Body of pancreas (tissue), 4 donors: ENCODE data around the gene PRKG1. TPM values are rescaled to one million over a fixed set of nuclear protein-coding genes. Genes with fewer than 3 reads are reported as not detected.

Experiments used
- ATAC-seq: fragments of 150-250 bp; one replicate; pipeline ENCODE4 v1.9.1; 2016
- DNase-seq, 4 donors: peaks; one replicate each; pipeline ENCODE4 v3.0.0-alpha.2; 2019
- H3K27ac ChIP-seq, 4 donors: fragments of 200-600 bp; sonication (generic); 1 replicate in 3 of 4; 2 replicates in 1 of 4; pipeline versions ENCODE4 v1.5.1 to v1.6.1; 2016 to 2019; ENCODE audit warnings: mild to moderate bottlenecking in 1 of 4, mixed read lengths in 1 of 4, moderate library complexity in 1 of 4
- H3K27me3 ChIP-seq, 2 donors: fragments of 200-600 bp; sonication (generic); one replicate each; pipeline ENCODE4 v1.6.0; 2016; ENCODE audit warnings: mild to moderate bottlenecking in 1 of 2
- H3K36me3 ChIP-seq, 2 donors: fragments of 200-600 bp; sonication (generic); replicated peaks in 1 of 2; 2 replicates each; pipeline ENCODE4 v1.5.1; 2016; ENCODE audit warnings: low read depth in 2 of 2; ENCODE audit not compliant: insufficient read depth in 1 of 2
- H3K4me1 ChIP-seq: fragments of 200-600 bp; sonication (generic); one replicate; pipeline ENCODE4 v1.6.0; 2016
- H3K4me3 ChIP-seq, 2 donors: fragments of 200-600 bp; sonication (generic); 1 replicate in 1 of 2; 2 replicates in 1 of 2; pipeline ENCODE4 v1.5.1; 2016 to 2019
- H3K9me3 ChIP-seq, 3 donors: fragments of 200-600 bp; sonication (generic); 1 replicate in 2 of 3; 2 replicates in 1 of 3; pipeline ENCODE4 v1.5.1; 2016
- POLR2A ChIP-seq, 3 donors: fragments of 450-650 bp; IDR thresholded peaks; one replicate each; pipeline ENCODE4 v1.6.1; 2016; ENCODE audit warnings: antibody characterized with exemption in 3 of 3, mild to moderate bottlenecking in 2 of 3
- WGBS, 2 donors: methylation state at CpG; one replicate each; pipeline ENCODE4 v1.1.5; 2017; 5-methylcytosine and 5-hydroxymethylcytosine counted together
- intact Hi-C: fragments of 100-400 bp; cut with DNase I; formaldehyde crosslinking; loops from one replicate; pipeline ENCODE4 v1.15.1; 2023
- total RNA-seq, 2 donors: library from RNA; depleted of rRNA; stranded (reverse); fragments of >200 nt; gene quantifications; one replicate each; pipeline ENCODE4 v1.1.0, GENCODE V29; 2016
- TF ChIP-seq, protein P1 (sequence below), 7 experiments: fragments of 450-650 bp in 4 of 7; fragments of 200-600 bp in 3 of 7; sonication (generic) in 3 of 7; IDR thresholded peaks; one replicate each; pipeline ENCODE4 v1.5.1; 2016 to 2019; ENCODE audit warnings: antibody characterized with exemption in 7 of 7

The PRKG1 gene
- total RNA-seq, 2 donors from 2014 or later = 14.2 to 18.9 TPM

DNA sequence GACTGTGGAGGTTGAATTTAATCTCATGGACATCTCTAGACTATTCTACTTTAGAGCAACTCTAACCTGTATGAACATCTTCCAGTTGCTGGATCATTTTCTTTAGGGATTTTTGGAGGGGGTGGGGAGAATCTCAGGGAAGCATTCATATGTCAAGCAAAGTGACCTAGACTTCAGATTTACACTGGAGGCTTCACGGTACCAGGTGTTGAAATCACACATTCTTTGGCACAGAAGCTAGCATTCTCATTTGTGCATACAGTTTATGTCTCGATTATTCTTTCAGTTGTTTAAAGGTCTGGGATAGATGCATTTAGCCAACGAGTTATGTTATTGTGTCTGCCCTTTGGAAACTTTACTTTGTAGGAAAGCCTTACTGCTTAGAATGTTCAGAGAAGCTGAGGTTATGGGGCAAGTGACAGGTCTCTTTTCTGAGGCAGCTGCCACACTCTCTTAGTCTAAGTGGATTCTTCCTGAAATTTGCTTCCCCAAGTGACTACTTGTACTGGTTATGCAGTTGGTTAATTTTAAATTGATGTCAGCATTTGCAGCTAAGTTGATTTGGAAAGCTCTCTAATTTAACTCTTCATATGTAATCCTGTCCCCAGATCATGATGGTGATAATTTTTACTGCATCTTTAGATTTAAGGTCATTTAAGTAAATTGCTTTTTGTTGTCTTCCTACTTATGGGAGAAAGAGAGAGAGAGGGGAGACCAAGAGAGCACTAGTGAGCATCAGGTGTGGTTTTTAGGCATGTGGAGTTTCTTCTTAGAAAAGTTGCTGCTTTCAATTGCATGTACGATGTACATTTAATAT, 153.8 kb downstream of the PRKG1 start:
- ATAC-seq (no peak), DNase-seq (no peak)
- H3K27ac ChIP-seq = no peak overlapping the region
- intact Hi-C loops = no loop called here
- no peaks in the 10 kb centered on the region for H3K4me1 ChIP-seq
- no peaks in the 10 kb centered on the region for H3K27me3 ChIP-seq
- no peaks in the 10 kb centered on the region for H3K36me3 ChIP-seq
- H3K4me3 ChIP-seq = no peak overlapping the region
- no peaks in the 10 kb centered on the region for H3K9me3 ChIP-seq
- no peak for TF ChIP-seq POLR2A (IDR thresholded peaks at IDR 0.05)
- TF ChIP-seq, protein P1, sequence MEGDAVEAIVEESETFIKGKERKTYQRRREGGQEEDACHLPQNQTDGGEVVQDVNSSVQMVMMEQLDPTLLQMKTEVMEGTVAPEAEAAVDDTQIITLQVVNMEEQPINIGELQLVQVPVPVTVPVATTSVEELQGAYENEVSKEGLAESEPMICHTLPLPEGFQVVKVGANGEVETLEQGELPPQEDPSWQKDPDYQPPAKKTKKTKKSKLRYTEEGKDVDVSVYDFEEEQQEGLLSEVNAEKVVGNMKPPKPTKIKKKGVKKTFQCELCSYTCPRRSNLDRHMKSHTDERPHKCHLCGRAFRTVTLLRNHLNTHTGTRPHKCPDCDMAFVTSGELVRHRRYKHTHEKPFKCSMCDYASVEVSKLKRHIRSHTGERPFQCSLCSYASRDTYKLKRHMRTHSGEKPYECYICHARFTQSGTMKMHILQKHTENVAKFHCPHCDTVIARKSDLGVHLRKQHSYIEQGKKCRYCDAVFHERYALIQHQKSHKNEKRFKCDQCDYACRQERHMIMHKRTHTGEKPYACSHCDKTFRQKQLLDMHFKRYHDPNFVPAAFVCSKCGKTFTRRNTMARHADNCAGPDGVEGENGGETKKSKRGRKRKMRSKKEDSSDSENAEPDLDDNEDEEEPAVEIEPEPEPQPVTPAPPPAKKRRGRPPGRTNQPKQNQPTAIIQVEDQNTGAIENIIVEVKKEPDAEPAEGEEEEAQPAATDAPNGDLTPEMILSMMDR (IDR thresholded peaks at IDR 0.05) = no peak
- 24 to 28% methylated on average over 4 of the region's 4 CpGs for WGBS, 2 donors

DNA sequence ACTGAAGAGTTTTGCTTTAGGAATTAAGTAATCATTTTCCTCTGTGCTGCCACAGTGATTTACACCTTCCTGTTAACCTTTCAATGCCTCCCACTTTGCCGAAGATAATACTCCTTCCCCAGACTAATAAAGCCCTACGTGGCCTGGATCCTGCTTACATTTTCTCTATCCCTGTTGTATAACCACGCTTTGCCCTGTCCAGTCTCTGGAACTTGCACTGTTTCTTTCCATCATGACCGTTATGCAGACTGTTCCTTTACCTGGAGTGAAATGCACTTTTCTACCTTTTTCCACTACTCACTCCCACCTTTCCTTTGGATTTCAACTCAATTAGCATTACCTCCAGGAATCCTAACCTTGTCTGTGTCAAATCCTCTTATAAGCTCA, 154.4 kb downstream of the PRKG1 start:
- intact Hi-C loops = no loop called here
- no peak for DNase-seq
- ATAC-seq = no peak
- H3K4me1 ChIP-seq = no peaks in the 10 kb centered on the region
- no peak for TF ChIP-seq POLR2A (IDR thresholded peaks at IDR 0.05)
- TF ChIP-seq, protein P1 (IDR thresholded peaks at IDR 0.05) = no peak
- WGBS, 2 donors = 83 to 87% methylated on average over 4 of the region's 4 CpGs
- H3K27ac ChIP-seq = no peak overlapping the region
- no peak overlapping the region for H3K4me3 ChIP-seq
- no peaks in the 10 kb centered on the region for H3K36me3 ChIP-seq
- no peaks in the 10 kb centered on the region for H3K9me3 ChIP-seq
- no peaks in the 10 kb centered on the region for H3K27me3 ChIP-seq

GRCh38 chr10:51230887-51231585, 156.7 kb downstream of the PRKG1 start:
- H3K4me3 ChIP-seq = no peak overlapping the region
- TF ChIP-seq POLR2A (IDR thresholded peaks at IDR 0.05) = no peak
- TF ChIP-seq, protein P1 (IDR thresholded peaks at IDR 0.05) = no peak
- H3K27me3 ChIP-seq = no peaks in the 10 kb centered on the region
- intact Hi-C loops = no loop called here
- ATAC-seq (no peak), DNase-seq (no peak)
- H3K4me1 ChIP-seq = no peaks in the 10 kb centered on the region
- 78 to 86% methylated on average over 5 of the region's 5 CpGs for WGBS, 2 donors
- H3K9me3 ChIP-seq = no peaks in the 10 kb centered on the region
- no peaks in the 10 kb centered on the region for H3K36me3 ChIP-seq
- H3K27ac ChIP-seq = no peak overlapping the region

DNA sequence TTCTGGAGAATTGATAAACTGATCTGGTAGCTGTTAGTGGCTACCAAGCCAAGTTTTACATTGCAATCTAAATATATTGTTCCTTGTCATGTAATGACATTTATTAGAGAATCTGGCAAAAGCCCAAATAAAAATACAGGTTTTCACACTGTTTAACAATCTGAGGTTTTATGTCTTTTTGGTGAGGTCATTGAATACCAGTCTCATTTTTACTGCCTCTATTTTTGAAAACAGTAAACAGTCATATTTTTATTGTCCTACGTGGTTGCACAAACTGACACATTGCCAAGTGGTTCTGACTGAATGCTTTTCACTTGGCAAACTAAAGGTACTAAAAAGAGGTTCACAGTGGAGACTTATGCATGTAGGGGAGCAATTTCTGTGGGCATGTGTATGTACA, 157.5 kb downstream of the PRKG1 start:
- TF ChIP-seq, protein P1 (IDR thresholded peaks at IDR 0.05) = no peak
- no peak for TF ChIP-seq POLR2A (IDR thresholded peaks at IDR 0.05)
- no peaks in the 10 kb centered on the region for H3K9me3 ChIP-seq
- no peak overlapping the region for H3K27ac ChIP-seq
- H3K4me3 ChIP-seq = no peak overlapping the region
- no peaks in the 10 kb centered on the region for H3K27me3 ChIP-seq
- intact Hi-C loops = no loop called here
- WGBS, 2 donors = 47 to 58% methylated on average over 1 of the region's 1 CpG
- ATAC-seq = no peak
- no peak for DNase-seq
- H3K4me1 ChIP-seq = no peaks in the 10 kb centered on the region
- no peaks in the 10 kb centered on the region for H3K36me3 ChIP-seq
